GM18517 (cell line): ENCODE data around the gene DMC1.

Experiments
- ATAC-seq: cut with Tn5 transposase; IDR thresholded peaks from one replicate; pipeline ENCODE4 v1.9.1; 2021; ENCODE audit warnings: mild to moderate bottlenecking, moderate library complexity; ENCODE audit not compliant: unreplicated experiment

The DMC1 gene

GRCh38 chr22:38567531-38568285 is 2.3 kb downstream of the DMC1 start:
- ATAC-seq, result no peak

GRCh38 chr22:38566726-38567504 is 3.1 kb downstream of the DMC1 start:
- ATAC-seq, result no peak

GRCh38 chr22:38565441-38565840 is 4.5 kb downstream of the DMC1 start:
- no peak for ATAC-seq

- no peak for ATAC-seq
These were observed 5.3 kb downstream of the DMC1 start for GRCh38 chr22:38564669-38565068.

GRCh38 chr22:38554281-38554680 is 15.7 kb downstream of the DMC1 start:
- ATAC-seq, result no peak

GRCh38 chr22:38549101-38549894 is 20.7 kb downstream of the DMC1 start:
- no peak for ATAC-seq

- ATAC-seq, result no peak
These were observed 29.3 kb downstream of the DMC1 start for GRCh38 chr22:38540701-38541100.

GRCh38 chr22:38531251-38531938 is 38.6 kb downstream of the DMC1 start:
- no peak for ATAC-seq

- ATAC-seq, result no peak
These were observed 45.6 kb downstream of the DMC1 start for GRCh38 chr22:38524429-38524828.

- no peak for ATAC-seq
These were observed 46.5 kb downstream of the DMC1 start for GRCh38 chr22:38523479-38523878.

- ATAC-seq, result no peak
These were observed 47.0 kb downstream of the DMC1 start for GRCh38 chr22:38523029-38523428.

GRCh38 chr22:38519453-38520250 is 50.3 kb downstream of the DMC1 start:
- ATAC-seq, result no peak

GRCh38 chr22:38518620-38519019 is 51.4 kb downstream of the DMC1 start:
- ATAC-seq, result no peak

- ATAC-seq, result no peak
These were observed 56.9 kb downstream of the DMC1 start for GRCh38 chr22:38513063-38513462.

- ATAC-seq, result no peak
These were observed 59.5 kb downstream of the DMC1 start for GRCh38 chr22:38510416-38510970.

GRCh38 chr22:38506118-38506962 is 63.6 kb downstream of the DMC1 start, which contains the start of gene DDX17:
Gene DDX17 (minus strand): TSS chr22:38506311.
- peak; percentile 92 for ATAC-seq

- peak; percentile 29 for ATAC-seq
These were observed 64.4 kb downstream of the DMC1 start for GRCh38 chr22:38505541-38506117.

GRCh38 chr22:38504731-38505540 is 65.0 kb downstream of the DMC1 start:
- ATAC-seq, result no peak
